NCI-H748 (cell line): Measurements from ENCODE around the gene HTRA3.

Experiments used
- DNase-seq: peaks from one replicate; lab custom pipeline; 2025; ENCODE audit not compliant: unreplicated experiment; lab: John Stamatoyannopoulos, UW

The HTRA3 gene

DNA sequence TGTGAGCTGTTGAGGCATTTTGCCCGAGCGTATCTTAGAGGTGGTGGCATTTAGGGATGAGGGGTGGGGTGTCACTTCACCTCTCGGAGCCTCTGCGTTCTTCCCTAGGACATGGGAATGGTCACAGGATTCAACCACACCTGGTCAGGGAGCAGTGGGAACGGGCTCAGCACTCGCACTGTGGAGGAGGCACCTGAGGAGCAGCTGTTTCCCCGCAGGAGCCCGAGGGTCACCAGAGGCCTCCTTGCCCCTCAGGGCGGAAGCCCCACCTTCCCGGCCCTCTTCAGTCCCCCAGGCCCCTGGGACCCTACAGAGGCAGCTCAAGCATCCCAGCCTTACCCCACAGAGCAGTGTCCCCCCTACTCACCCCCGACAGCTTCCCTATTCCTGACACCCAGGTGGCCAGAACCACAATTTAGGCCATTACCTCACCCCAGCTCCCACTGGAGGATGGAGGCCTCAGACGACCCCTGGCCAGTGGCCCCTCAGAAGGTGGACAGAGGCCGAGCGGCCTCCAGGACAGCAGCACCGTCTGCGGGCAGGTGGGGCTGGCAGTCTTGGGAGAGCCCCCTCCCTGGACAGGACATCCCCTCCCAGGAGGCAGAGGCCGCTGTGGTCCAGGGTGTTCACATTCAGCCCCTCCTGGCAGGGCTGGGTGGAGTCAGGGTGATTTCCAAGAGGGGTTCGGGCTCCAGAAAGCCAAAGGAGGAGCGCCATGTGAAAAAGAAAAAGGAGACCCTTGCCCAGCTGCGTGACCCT is 4.2 kb upstream of the HTRA3 start:
- DNase-seq = no peak

DNA sequence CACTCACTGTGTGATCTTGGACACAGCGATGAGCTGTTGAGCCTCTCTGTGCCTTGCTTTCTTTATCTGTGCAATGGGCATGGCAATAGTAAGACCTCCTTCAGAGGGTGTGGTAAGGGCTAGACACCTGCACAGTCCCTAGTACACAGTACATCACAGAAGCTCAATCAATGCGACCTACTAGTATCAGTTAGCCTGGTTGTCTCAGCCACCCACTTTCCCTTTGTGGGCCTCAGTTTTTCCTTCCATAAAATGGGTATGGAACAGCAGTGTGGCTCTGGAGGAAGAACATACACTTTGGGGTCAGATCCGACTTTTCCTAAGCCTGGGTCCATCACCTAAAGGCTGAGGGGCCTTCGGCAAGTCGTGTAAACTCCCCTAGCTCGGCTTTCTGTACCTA is 3.5 kb upstream of the HTRA3 start:
- no peak for DNase-seq

DNA sequence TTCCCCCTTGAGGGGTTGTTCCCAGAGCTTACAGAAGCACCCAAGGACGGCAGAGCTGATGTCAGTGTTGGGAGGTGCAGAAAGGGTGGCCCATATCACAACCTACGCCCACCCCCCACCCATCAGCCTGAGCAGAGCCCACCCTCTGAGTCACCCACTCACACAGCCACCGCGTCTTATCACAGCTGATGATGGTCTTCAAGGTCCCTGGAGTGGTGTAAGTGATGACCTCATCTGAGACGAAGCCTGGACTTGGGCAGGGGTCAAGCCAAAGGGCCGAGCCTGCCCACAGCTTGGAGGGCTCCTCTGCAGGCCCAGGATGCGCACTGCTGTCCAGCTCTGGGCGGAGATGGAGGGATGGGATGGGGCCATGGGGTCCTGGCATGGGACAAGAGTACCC is 3.0 kb upstream of the HTRA3 start:
- no peak for DNase-seq

DNA sequence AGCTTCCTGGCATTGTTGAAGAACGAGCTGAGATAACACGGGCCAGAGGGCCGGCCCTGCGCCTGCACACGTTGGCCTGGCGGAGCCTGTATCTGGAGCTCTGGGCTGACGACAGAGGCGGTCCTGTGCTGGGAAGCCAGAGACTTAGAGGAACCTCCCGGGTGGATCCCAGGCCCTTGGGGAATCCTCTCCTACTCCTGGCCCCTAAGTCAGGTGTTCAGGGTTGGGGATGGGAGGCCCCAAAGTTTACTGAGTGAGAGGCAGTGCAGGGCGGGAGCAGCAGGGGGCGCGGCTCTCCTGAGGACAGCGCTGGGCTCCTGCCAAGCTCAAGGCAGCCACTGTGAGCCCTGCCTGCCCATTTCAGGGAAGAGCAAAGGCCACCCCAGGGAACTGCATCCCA is 2.5 kb upstream of the HTRA3 start:
- no peak for DNase-seq

DNA sequence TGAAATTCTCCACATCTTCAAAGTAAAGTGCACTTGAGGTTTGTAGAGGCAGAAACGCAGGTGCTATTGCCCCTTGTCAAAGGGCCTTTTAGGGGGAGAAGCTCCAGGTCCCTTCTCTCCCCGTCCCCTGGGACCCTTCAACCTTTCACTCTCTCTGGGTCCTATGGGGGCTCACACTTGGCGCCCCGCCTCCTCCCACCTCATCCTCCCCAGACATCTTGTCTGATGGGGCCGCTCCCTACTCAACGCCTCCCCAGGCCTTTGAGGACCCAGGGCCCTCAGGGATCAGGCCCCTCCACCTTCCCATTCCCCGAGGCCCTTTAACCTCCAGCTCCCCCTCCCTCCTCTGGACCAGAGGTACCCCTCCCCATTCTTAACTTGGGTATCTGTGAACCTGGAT is 1.3 kb upstream of the HTRA3 start:
- no peak for DNase-seq

DNA sequence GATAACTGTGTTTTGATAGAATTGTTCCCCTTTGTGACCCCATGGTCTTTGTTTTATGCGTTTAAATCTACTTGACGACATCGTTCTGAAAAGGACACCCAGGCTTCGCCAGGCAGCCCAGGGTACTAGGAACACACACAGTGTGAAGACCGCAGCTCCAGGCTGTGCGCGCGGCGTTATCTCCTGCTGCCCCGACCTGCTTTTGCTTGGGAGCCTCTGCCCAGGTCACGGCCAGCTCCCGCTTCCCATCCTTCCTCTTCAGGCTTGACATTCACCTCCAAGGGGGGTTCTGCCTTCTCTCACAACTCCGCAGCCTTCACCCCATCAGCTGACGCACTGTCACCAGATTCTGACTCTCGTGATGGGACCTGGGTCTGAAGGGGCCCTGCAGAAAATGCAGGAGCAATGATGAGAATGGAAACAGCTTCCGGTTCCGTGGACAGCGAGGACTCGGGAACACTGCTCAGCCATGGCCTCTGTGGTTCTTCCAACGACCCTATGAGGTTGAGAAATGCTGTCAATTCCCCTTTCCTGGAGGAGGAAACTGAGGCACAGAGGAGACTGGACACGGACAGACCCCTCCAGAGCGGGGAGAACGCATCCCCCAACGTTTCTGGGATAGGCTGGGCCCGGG is 536 bp upstream of the HTRA3 start:
- no peak for DNase-seq

DNA sequence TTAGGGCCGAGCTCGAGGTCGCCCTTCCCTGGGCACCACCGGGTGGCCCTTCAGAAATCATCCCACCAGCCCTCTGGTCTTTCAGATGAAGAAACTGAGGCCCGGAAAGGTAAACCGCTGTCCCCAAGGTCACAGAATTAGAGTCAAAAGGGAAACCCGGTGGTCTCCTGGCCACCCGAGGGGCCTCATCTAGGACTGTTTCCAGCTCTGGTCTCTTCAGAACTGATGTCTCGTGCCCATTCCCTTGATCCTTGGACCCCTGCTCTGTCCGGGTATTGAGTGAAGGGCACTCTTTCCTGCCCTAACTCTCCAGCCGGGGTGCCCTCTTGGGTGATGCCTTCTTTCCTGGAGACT is 841 bp downstream of the HTRA3 start:
- no peak for DNase-seq

DNA sequence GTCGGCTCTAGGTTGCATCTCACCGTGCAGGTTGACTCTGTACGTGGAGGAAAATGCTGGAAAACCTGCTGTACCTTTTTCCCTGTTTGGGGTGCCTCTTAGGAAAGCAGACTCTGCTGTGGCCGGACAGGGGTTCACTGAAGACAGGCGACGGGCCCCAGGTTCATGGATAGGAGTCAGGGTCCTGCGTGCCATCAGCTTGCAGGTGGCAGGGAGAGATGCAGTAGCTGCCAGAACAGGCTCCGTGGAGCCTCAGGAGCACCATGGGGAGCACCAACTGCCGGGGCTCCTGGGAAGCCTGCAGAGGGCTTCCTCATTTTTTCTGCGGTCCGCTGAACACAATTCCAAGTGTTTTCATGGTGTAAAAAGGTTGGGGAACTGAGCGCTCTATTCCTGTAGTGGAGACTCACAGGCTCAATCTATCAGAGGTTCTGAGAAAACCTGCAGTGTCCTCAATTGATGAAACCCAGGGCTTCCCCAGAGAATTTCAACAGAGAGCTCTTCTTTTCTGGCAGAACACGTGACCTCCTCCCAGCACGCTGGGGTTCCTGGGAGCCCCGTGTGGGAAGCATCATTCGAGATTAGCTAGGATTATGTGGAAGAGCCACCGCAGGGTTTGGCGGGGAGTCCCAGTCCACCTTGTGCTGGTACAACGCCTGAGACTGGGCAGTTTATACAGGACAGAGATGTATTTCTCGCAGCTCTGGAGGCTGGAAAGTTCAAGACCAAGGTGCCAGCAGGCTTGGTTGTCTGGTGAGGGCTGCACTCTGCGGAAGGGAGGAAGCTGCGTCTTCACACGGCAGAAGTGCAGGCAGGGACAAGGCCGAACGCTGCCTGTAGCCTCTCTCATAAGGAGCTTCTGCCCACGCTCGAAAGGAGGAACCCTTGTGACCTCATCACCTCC is 1.6 kb downstream of the HTRA3 start:
- DNase-seq = no peak

DNA sequence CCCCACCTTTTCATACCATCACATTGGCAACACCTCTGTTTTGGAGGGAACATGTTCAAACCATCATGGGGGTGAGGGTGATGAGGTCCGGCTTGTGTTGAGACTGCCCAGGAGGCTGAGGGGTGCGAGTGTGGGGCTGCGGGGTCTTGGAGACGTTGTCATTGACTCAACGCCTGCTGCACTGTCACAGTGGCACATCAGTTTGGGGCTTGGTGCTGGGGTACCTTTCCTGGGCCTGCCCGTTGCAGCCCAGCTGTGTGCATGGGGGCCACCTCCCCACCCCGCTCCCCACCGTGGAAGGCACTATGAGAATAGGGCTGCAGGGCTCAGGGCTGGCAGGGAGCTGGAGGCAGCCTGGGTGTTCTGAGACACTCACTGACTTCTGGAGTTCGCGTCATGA is 2.3 kb downstream of the HTRA3 start:
- DNase-seq = no peak

DNA sequence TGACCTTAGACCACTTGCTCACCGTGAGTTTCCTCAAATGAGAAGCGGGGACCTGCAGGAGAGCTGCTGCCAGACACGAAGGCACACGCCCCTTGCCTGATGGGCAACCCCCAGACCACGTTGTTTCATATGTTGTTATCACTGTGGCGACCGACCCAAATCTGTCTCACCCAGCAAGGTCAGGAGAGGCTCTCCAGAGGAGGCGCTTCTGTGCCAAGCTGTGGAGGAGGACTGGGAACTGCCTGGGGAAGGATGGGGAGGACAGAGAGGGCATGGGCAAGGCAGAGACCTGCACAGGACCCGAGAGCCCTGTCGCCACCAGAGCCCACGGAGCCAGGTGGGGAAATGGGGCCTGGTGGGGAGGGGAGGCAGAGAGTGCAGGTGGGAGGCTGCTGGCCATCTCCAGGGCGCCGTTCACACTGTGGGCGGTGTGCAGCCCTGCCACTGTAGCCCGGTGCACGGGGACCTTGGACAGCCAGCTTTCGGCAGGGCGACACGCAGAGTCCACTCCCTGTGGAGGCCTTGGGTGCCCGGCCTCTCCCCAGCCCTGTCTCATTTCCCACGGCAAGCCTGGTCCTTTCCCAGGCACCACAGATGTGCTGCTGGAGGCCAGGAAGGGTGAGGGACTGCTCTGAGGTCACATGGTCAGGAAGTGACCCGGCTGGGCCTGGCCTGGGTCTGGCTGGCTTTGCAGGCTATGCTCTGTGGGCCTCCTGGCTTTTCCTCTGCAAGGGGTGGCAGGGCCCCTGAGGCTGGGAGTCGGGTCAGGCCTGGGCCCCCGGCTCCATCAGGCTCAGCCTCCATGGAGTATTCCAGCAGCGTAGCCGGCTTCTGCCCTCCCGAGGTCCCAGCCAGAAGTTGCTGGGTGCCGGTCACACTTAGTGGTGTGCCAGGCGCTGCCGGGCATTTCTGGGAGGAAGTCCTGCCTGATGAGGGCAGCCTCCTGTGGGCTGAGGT is 3.2 kb downstream of the HTRA3 start:
- DNase-seq = no peak

DNA sequence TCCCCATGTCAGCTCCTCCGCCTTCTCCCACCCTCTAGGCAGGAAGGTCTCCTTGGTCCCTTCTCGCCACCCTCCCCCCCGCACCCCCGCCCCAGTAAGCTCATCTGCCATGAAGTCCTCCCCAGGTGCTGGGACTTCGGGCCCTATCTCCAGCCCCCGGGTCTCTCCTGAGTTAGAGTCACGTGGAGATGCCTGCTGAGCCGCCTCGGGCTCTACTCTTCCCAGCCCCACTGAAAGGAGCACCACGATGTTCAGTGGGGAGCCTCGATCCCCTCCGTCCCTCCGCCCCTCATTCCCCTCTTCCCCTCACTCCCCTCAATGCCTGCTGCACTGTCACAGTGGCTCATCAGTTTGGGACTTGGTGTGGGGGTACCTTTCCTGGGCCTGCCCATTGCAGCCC is 3.9 kb downstream of the HTRA3 start:
- no peak for DNase-seq

DNA sequence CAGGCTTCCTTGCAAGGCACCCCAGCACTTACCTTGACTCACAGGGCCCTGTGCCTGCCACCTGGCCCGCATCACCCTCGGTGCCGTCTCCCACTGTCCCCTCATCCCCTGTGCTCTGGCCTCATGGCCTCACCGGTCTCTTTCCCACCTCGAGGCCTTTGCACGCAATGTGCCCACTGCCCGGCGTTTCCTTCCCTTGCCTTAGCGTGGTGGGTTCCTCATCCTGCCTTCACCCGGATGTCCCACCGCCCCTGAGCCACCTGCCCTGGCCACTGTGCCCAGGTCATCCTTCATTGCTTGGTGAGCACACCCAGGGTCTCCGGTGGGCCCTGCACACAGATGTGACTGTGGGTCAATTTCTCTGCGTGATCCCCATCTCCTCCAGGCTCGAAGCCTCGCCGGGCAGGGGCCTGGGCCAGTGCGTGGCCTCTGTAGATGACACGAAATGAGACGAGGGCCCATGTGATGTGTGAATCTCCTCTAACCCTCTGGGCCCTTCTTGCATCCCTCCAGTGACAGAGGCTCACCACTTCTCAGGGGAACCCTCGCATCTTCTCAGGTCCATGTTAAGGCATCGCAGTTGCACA is 4.6 kb downstream of the HTRA3 start:
- DNase-seq = no peak

DNA sequence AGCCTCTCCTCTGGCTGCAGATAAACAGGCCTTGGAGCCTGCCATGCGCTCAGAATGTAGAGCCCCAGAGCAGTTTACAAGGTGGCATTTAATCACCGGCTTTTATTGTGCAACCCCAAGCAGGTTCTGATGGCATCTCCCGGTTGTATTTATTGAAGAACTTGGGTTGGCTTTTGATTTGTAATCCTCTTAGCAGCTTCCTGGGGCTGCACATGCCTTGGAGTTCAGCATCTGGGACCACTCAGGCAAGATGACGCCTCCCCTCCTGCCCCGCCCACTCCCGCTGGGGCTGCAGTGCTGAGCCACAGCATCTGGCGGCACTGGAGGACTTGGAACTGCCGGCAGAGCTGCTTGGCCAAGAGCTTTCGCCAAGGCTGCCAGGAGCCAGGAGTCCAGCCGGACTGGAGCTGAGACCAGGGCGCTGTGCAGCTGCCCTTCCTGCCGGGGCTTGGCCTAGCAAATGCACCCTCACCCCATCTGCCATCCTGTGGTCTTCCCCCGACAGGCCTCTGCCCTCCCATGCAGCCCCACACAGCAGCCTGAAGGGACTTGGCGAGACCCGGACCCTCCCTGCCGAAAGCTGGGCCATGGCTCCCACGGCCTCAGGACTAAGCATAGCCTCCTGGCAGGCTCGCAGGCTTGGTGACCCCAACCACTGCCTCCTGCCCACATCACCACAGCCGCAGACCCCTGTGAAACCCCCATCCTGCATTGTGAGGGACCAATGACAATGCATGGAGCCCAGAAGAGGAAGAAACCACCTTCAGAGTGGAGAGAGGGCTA is 5.4 kb downstream of the HTRA3 start:
- DNase-seq = peak; percentile 15

DNA sequence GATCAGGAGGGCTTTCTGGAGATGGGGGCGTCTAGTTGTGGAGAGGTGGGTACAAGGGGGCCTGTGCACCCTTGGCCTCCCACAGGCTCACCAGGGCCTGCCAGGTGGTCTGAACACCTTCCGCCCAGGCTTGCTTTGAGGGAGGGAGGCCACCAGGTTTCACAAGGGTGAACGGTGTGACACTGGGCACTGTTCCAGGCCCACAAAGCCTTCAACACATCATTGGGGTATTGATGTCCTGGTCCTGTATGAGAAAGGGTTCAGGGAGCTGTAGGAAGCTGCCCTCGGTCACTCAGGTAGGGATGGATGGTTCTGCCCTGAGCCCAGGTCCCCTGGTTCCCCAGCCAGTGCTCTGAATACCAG is 6.0 kb downstream of the HTRA3 start:
- no peak for DNase-seq

DNA sequence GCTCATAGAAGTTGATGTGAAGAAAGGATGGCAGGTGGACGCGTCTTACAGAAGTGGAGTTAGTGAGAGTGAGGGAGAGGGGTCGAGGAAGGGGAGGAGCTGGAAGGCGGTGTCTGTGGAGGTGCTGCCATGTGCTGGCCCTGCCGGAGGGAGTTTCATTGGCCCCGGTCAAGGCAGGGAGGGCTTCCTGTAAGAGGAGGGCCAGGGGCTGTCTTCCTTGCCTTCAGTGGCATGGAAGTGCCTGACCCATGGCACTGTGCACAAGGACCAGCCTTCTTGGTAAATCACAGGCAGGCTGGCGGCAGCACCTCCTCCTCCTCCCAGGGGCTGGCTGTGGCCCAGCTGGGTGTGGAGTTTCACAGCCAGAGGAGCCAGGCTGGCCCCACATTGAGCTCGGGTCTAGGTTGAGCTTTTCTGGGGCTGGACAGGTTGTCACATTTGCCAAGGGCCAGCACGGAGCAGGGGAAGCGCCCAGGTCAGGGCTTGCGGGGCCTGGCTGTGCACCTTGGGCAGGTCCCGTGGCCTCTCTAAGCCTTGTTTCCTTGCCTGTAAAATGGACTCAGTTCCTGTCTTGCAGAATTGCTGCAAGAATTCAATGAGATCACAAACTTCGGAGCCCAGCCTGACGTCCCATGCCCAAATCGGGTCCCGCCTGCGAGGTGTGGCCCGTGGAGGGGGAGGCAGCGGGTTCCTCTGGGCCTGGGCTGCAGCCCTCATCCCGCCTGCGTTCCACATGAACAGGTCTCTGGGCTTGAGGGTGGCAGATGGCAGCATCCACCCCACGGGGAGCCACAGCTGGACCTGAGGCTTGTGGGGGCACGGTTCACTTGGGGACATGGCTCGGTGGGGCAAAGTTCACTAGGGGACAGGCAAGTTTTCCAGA is 7.0 kb downstream of the HTRA3 start:
- DNase-seq = no peak

DNA sequence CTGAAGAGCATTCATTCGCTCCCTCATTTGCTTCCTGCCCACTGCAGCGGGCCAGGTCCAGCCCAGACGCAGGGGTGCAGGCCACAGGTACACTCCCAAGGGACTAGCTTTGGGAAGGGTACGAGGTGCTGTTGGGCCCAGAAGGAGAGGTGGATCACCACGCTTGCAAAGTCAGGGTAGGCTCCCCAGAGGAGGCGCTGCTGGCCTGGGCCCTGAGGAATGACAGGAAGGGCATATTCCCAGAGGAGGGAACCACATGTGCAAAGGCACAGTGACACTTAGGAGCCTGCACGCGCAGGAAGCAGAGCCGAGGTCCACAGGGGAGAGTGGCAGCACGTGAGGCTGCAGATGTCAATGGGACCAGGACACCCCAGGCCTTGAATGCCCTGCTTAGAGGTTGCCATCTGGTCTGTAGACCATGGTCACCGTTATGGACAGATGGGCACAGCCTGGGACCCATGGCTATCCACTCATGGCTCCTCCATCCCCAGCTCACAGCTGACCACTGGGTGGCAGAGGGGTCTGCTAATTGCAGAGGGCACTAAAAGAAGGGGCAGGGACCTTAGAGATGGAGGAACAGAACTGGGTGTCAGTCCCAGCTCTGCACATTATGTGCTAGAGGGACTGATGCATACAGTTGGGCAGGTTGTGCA is 7.9 kb downstream of the HTRA3 start:
- no peak for DNase-seq

DNA sequence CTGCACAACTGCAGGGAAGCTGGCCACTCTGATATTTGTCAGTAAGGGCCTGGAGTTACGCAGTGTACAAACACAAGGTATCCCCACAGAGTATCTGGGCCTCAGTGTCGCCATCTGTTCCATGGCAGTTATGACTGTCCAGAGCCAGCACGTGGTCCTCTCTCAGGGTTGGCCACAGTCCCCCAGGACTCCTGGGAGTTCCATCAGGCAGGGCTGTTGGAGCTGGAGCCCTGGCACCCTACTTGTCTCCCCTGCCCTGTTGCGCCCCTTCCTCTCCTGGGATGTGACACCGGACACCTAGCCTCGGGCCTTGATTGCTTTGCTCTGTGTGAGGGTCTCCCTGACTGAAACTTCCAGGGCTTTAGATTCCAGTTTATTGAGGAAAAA is 8.4 kb downstream of the HTRA3 start:
- DNase-seq = no peak
